Hypothalamus (tissue), 51 donors: Measurements from ENCODE around the gene TOPBP1.
"Not testable (repeated sequence)": the region's sequence is repeated elsewhere in the genome, so short reads cannot be mapped to it uniquely, and the experiment has no call there.

Source experiments
- DNase-seq, 51 donors: peaks; one replicate each; lab custom pipeline; 2025; lab: John Stamatoyannopoulos, UW

Gene TOPBP1

DNA sequence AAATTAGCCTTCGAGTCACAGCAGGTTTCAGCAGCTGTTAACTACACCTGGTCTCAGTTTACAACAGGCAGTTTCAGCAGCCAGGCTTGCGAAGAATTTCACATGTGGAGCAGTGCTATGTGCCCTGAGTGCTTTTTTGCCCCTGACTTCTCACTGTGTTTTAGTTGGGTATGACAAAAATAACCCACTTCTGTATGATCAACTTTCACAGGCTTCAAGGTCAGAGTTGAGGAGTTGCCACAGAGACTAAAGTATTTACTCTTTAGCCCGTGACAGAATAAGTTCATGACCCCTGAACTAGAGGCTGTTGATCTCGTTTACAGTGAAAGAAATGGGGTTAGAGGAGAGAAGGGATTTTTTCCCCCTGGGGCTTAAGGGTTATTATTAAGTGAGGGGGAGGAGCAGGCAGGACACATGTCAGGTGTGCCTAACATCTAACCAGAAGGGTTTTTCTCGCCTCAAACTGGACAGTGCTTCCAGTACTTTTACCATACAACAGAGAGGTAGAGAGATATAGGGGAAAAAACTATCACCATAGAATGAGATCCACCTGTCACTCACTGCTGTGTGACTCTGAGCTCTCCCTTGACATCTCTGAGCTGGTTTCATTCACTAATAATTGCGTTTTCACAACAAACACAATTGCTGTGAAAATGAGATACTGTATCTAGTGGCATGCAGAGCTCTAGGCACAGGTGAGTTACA lies 14.0 kb upstream of the TOPBP1 start:
- DNase-seq: no peak

DNA sequence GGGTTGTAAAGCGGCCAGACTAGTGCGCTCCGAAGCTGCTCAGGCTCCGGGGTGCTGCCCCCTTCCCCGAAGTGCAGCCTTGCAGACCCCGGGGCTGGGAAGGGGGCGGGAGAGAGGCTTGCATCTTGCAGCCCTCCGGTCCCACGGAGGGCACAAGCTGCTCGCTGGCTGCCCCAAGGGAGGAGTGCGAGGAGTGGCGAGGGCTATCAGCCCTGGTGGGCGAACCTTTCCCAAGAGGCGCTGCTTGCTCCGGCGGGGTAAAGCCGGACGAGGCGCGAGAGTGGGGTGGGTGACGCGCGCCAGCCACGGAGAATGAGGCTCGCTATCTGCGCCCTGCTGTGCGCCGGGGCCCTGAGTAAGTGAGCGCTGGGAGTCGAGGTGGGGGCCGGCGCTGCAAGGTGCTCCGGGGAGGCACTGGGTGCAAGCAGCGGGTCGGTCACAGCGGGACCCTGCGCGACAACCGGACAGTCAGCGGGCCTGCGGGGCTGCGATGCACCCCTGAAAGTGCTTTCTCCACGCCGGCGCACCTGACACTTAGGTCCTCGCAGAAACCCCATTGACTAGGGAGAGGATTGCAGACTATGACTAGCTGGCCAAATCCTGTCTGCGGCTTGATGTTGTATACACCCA lies 12.7 kb upstream of the TOPBP1 start:
- peak in 17 of 51 donors; percentile 2 to 34 (median 11) for DNase-seq

DNA sequence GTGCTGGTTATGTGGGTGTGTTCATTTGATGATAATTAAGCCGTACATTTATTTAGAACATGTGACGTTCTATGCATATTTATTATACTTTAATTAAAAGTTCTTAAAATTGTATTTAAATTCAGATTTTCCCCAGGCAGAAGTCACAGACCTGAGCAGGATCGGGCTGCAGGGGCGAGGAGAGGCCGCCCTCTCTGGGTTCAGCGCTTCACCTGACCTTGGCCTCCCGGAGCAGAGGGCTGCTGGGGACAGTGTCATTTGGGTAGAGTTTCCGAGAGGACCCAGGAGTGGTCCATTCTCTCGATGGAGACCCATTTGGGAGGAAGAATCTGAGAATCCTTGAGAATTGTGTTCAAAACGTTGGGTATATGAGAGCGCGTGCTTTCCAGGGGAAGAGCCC lies 12.0 kb upstream of the TOPBP1 start:
- peak in 1 of 51 donors; percentile 2 for DNase-seq

DNA sequence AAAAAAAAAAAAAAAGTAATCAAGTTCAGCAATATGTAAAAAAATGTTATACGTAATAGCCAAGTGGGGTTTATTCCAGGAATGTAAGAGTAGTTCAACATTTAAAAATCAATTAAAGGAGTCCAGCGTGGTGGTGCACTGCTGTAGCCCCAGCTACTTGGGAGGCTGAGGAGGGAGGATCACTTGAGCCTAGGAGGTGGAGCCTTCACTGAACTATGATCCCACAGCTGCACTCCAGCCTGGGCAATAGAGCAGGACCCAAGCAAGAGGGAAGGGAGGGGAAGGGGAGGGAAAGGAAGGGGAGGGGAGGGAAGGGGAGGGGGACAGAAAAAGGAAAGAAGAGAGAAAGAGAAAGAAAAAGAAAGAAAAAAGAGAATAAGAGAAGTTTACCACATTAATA lies 10.7 kb upstream of the TOPBP1 start:
- DNase-seq: no peak

DNA sequence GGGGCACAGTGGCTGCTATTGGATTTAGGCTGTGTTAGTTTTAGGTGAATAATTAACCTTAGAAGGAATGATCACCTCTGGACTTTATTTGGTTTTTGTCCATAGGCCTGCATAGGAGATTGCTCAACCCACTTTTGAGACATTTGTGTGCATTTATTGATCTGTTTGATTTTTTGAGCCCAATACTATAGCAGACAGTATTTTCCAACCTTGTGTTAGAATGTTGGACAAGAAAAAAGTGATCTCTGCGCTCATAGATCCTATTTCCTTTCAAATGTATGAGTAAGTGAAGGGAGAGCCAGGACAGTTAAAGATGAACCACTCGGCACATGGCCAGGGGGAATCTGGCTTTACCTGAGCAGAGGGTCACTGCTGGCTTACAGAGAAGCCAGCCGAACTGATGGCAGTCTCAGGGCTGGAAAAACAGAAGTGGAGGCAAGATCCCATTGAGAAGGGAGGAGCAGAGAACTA lies 8.8 kb upstream of the TOPBP1 start:
- DNase-seq: no peak

DNA sequence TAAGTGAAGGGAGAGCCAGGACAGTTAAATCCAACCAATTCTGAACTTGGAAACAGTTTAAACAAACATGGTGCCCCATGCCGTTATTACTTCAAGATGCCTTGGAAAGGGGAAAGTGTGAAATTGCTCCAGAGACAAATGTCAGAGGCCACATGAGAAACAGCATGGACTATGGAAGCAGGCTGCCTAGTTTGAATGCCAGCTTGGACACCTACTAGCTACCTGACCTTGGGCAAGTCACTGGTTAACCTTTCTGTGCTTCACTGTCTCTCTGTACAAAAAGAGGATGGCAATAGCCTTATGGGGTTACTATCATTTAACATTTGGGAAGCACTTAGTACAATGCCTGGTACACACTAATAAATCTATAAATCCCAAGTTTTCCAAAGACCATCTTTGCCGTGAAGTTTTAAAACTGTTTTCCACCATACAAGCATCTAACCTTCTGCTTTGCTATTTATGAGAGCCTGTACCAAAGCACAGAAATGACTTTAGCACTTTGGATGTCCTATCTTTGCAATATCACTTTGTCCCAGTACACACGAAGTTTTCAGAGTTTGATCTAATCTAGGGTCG lies 8.3 kb upstream of the TOPBP1 start:
- DNase-seq: no peak

DNA sequence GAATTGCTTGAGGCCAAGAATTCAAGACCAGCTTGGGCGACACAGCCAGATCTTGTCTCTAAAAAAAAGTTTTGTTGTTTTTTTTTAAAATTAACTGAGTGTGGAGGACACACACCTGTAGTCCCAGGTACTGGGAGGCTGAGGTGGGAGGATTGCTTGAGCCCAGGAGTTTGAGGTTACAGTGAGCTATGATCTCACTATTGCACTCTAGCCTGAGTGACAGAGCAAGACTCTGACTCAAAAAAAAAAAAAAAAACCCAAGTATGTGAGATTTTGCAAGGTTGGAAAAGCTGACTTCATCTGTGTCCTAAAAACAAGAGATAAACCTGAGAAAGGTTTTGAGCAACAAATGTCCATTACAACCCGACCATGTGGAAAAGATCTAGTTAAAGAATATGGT lies 5.4 kb upstream of the TOPBP1 start:
- DNase-seq: no peak

DNA sequence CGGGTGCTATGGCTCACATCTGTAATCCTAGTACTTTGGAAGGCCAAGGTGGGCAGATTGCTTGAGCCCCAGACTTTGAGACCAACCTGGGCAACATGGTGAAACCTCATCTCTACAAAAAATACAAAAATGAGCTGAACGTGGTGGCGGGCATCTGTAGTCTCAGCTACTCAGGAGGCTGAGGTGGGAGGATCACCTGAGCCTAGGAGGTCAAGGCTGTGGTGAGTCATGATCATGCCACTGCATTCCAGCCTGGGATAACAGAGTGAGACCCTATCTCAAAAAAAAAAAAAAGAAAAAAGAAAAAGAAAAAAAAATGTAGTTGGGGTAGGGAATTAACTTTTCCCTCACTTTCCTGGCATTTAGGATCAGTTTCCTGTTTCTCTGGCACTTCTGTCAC lies 3.4 kb upstream of the TOPBP1 start:
- not testable (repeated sequence) for DNase-seq

DNA sequence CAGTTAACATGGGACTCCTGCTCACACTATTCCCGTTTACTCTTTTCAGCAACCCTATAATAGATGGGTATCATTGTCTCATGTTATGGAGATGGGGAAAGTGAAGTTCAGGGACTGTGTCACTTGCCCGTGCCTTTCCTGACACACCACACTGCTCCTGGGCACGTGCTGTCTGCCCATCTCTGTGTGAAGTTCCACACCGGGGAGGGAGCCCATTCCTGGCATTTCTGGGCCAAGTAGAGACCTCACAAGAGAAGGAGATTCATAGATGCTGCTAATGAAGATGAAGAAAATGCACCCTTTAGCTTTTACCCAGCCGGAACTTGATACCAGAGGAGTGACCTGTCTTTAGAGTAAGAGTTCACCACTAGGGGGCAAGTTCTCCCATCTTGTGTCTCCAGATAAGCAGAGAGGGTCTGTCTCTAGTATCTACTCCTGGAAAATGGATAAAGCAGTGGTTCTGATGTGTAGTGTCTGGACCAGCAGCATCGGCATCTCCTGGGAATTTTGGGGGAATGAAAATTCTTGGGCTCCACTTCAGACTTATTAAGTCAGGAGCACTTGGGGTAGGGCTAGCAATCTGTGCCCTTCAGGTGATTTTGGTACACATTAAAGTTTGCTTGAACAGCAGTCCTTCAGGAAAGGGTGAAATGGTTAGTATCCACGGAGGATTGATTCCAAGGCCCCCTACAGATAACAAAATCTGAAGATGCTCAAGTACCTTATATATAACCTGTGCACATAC lies 2.0 kb upstream of the TOPBP1 start:
- DNase-seq: peak in 17 of 51 donors; percentile 1 to 70 (median 12)

DNA sequence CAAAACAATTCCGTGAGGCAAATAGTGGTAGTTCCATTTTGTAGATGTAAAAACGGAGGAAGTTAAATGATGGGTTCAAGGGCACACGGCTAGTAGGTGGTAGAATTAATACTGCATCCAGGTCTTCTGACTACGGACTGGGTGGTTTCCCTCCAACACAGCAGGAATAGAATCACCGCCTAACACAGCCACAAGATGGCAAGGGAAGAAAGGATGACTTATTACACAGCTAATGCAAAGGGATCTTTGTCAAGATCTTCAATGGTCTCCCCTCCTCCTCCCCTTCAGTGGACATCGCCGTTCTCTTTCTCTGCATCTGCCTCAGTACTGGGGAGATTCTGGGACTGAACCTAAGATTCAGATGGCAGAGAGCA lies 524 bp upstream of the TOPBP1 start:
- peak in 3 of 51 donors; percentile 0 to 15 (median 10) for DNase-seq

DNA sequence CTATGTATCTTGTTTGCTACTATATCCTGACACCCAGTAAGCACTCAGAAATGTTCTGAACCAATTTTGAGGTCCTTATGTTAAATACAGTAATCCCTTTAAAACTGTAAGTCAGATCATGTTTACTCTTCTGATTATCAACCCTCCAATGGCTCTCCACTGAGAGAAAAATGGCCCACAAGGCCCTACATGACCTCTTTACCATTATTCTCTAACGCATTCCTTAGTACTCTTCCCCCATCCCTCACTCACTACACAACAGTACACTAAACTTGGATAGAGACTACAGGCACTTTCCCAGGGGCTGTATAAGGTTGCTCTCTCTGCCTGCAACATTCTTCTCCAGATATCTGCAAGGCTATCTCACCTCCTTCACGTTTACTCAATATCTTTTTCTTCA lies 1.9 kb downstream of the TOPBP1 start:
- DNase-seq: no peak

DNA sequence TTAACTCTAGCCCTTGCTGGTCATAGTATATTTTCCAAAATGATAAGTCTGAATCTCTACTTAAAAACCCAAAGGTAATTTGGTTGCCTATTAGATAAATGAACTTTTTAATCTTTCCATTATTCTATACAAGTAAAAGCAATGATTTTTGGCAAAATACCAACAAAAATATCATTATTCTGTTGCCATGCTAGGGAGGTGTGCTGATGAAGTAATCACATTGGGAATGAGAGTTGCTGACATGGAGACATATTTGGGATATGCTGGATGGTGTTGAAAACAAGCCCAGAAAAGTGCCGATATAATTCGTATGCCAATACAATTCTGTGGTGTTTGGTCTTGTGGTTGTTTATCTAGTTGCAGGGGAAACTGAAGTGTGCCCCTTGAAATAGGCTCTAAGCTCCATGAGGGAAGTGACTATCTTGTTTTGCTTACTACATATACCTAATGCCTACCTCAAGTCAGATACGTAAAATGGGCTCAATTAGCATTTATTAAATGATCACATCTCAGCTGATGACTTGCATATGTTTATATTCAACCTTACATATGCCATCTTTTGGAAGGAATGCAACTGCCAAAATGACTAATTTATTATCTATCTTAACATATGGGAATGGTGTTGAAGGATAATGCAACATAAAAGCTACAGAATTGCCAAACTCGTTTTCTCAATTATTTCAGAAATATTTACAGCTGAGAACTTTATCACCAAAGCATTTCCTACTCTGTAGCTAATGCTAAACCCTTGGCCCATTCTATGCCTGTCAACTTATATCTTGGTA lies 5.8 kb downstream of the TOPBP1 start:
- DNase-seq: no peak

DNA sequence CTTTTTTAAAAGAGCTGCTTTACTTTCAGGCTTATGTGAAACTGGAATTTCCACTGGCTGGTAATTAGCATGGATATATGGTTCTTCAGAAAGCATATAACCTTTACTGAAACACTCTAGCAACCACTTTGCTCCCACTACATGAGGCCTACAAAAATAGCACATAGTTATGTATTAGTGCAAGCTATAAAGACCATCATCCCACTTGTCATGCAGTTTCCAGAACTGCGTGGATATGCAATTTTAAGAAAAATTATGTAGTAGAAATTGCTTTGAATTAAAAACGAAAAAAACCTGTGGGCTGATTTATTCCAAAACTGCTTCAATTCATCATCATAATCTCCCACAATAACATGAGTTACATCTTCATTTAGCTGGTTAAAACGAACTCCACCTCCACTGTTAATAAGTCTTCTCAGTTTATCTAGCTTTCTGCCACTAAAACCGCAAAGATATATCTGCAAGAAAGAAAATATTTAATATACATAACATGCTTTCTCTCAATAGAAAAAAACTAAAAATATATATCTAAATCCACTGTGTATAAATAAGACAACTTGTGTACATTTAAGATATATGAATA lies 12.2 kb downstream of the TOPBP1 start:
- no peak for DNase-seq

DNA sequence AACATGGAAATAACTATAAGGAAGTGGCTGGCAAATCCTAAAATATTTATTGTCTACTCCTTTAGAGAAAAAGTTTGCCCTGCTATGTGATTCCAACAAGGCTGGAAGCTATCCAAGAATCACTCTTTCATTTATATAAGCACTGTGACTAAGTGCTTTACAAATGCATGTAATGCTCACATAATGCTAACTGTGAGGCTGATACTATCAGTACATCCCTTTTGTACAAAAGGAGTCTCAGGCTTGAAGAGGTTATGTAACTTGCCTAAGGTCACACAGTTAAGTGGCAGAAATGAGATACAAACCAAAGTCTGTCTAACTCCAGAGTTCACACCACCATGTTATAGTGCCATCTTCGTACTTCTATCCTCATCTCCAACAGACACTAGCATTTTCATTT lies 17.0 kb downstream of the TOPBP1 start:
- DNase-seq: no peak

DNA sequence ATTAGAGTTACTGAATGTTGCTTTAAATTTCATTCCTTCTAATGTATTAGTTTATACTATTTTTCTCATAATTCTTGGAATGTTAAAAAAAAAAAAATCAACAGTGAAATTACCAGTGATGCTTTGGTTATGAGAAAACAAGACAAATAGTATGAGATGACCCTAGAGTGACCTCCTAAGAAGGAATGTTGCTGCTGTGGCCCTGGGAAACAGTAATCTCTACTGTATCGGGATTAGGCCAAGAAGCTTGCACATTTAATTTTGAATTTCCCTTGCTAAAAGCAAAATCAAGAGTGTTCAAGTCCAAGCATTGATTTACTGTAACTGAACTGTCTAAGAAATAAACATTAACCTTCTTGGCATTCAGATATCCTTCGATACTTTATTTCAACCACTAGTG lies 18.1 kb downstream of the TOPBP1 start:
- no peak for DNase-seq

DNA sequence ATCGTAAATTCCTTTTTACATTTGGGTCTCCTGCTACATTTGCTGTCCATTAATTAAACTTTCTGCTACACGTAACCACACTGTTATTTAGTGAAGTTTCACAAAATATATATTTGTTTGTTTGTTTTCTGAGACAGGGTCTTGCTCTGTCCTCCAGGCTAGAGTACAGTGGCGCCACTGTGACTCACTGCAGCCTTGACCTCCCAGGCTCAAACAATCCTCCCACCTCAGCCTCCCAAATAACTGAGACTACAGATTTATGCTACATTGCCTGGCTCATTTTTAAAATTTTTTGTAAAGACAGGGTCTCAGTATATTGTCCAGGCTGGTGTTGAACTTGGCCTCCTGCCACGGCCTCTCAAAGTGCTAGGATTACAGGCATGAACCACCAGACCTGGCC lies 20.5 kb downstream of the TOPBP1 start:
- no peak for DNase-seq

DNA sequence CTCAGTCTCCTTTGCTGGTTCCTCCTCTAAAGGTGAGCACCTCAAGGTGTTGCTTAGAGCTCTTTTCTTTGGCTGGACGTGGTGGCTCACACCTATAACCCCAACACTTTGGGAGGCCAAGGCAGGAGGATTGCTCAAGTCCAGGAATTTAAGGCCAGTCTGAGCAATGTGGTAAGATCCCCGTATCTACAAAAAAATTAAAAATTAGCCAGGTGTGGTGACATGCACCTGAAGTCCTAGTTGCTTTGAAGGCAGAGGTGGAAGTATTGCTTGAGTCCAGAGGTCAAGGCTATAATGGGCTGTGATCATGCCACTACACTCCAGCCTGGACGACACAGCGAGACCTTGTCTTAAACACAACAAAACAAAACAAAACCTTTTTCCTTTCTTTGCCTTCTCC lies 28.3 kb downstream of the TOPBP1 start:
- DNase-seq: no peak

DNA sequence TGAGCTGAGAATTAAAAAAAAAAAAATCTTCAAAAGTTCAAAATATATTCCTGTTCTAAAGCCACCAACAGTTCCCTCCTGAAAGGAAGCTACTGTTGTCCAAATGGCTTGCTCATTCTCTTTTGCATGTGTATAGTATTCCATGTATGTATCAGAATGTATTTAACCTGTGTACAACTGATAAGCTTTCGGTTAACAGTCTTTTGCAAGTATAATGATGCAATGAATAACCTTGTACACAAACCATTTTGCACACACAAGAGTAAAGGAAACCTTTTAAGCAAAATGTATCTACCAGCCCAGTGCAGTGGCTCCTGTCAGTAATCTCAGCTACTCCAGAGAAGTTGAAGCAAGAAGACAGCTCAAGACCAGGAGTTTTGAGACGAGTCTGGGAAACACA lies 32.6 kb downstream of the TOPBP1 start:
- no peak for DNase-seq

DNA sequence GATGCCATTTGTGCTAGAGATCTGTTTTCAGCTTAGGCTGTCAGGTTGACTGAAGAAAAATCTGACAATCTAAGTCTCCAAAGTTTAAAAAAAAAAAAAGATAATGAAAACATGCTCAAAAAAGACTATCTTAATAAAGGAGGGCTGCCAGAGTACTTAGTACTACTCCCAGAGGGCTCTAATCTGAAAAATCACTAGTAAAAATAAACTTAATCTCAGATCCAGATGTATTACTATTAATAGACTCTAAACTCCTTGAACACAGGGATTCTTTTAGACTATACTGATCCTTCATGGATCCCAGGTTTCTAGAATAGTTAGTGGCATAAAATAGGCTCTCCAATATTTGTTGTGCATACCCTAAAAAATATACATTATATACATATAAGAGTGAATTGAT lies 34.0 kb downstream of the TOPBP1 start:
- no peak for DNase-seq

DNA sequence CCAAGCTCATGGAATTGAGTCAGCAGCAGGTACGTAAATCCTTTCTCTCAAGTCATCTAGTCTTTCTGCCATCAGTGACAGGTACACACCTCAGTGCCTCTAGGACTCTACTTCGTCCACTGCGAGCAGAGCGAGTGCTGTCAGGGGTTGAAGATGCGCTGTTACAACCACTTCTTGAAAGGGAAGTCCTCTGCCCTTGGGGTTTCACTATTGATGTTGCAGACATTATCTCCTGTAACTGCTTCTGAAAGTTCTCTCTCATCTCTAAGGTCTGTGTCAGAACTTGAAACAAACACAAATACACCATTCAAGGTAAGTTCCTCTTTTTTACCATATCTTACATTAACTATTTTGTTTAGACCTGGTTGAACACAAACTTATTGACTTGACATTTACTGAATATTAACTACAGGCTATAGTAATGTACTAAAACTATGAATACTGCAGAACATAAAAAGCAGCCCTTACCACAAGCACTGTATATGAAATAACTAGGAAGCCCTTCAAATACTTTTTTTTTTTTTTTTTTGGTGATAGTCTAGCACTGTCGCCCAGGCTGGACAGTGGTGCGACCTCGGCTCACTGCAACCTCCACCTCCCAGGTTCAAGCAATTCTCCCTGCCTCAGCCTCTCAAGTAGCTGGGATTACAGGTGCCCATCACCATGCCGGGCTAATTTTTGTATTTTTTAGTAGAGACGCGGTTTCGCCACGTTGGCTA lies 41.5 kb downstream of the TOPBP1 start:
- no peak for DNase-seq
